Measurements from ENCODE around the gene SLC22A17. TPM values are rescaled to one million over a fixed set of nuclear protein-coding genes. Genes with fewer than 3 reads are reported as not detected.

The SLC22A17 gene
- total RNA-seq, 3 donors from 2014 or later = 2.3 to 35.5 (median 5.4) TPM

- Histone ChIP-seq H3K4me3 (no peak overlapping the region), H3K36me3 (ENCODE audit: low read depth) (no peaks in the 10 kb centered on the region), H3K9me3 (no peaks in the 10 kb centered on the region), H3K4me1 (ENCODE audit: low read depth) (peaks cover 13% of the 10 kb centered on the region)
- intact Hi-C loops (cut with DNase I, micrococcal nuclease) = loop anchor here (5.0 to 10.0 kb wide), 2 partner anchors 52 to 140 kb away; partner anchors contain the start of genes CMTM5 (in 1 of the 2) and NGDN (in 1 of the 2)
- ATAC-seq (no peak), DNase-seq (no peak)
- no peak for TF ChIP-seq CTCF (IDR thresholded peaks at IDR 0.05)
These were observed 27.7 kb downstream of the SLC22A17 start for GRCh38 chr14:23324993-23325392.

DNA sequence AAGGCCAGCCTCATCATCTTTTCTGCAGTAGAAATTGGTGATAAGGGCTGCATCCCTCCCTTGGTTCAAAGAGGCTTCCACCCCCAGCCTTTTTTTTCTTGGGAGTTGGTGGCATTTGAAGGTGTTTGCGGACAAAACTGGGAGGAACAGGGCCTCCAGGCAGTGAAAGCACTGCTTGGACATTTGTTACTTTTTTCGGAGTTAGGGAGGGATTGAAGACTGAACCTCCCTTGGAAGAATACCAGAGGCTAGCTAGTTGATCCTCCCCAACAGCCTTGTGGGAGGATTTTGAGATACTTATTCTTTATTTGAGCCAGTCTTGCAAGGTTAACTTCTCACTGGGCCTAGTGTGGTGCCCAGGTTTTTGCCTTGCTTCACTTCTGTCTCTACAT, 28.2 kb downstream of the SLC22A17 start:
- ATAC-seq (no peak), DNase-seq (no peak)
- no peak for TF ChIP-seq CTCF (IDR thresholded peaks at IDR 0.05)
- H3K9me3 ChIP-seq = no peaks in the 10 kb centered on the region
- intact Hi-C loops (cut with DNase I, micrococcal nuclease) = loop anchor here in 1 of 2 donors (10.0 kb wide), 1 partner anchor 140 kb away; the partner anchor contains the start of gene NGDN
- no peak overlapping the region for H3K4me3 ChIP-seq
- no peaks in the 10 kb centered on the region for H3K36me3 ChIP-seq (ENCODE audit: low read depth)
- H3K4me1 ChIP-seq (ENCODE audit: low read depth) = peaks cover 13% of the 10 kb centered on the region

GRCh38 chr14:23323838-23324454, 28.7 kb downstream of the SLC22A17 start:
- Histone ChIP-seq H3K9me3 (no peaks in the 10 kb centered on the region), H3K4me3 (no peak overlapping the region), H3K36me3 (ENCODE audit: low read depth) (no peaks in the 10 kb centered on the region), H3K4me1 (ENCODE audit: low read depth) (peaks cover 13% of the 10 kb centered on the region)
- DNase-seq (no peak), ATAC-seq (no peak)
- TF ChIP-seq CTCF (IDR thresholded peaks at IDR 0.05) = no peak
- intact Hi-C loops (cut with DNase I, micrococcal nuclease) = loop anchor here in 1 of 2 donors (10.0 kb wide), 1 partner anchor 141 kb away; the partner anchor contains the start of gene NGDN

- intact Hi-C loops (cut with DNase I, micrococcal nuclease) = loop anchor here in 1 of 2 donors (10.0 kb wide), 1 partner anchor 142 kb away; the partner anchor contains the start of gene NGDN
These were observed 29.8 kb downstream of the SLC22A17 start for GRCh38 chr14:23322568-23323517.

More at GRCh38 chr14:23322568-23323517, 29.8 kb downstream of the SLC22A17 start:
- H3K4me3 ChIP-seq = peak overlapping the region; percentile 91
- H3K4me1 ChIP-seq (ENCODE audit: low read depth) = peaks cover 11% of the 10 kb centered on the region
- DNase-seq = no peak
- H3K36me3 ChIP-seq (ENCODE audit: low read depth) = no peaks in the 10 kb centered on the region
- ATAC-seq = no peak
- TF ChIP-seq CTCF (IDR thresholded peaks at IDR 0.05) = no peak
- H3K9me3 ChIP-seq = no peaks in the 10 kb centered on the region
